Gastrocnemius medialis (tissue), 4 donors: ENCODE measurements around the gene RPS6KB2. TPM values are rescaled to one million over a fixed set of nuclear protein-coding genes. Genes with fewer than 3 reads are reported as not detected.

Experiments
- ATAC-seq, 2 donors: fragments of 150-250 bp; one replicate each; pipeline ENCODE4 v1.9.1; 2016
- DNase-seq, 2 donors: peaks; one replicate each; pipeline ENCODE4 v3.0.0-alpha.2; 2019
- H3K27ac ChIP-seq, 4 donors: fragments of 200-600 bp; sonication (generic); 1 replicate in 1 of 4; 2 replicates in 3 of 4; pipeline ENCODE4 v1.5.1; 2016 to 2018; ENCODE audit warnings: mild to moderate bottlenecking in 2 of 4, moderate library complexity in 1 of 4
- H3K27me3 ChIP-seq, 3 donors: fragments of 200-600 bp; sonication (generic) in 2 of 3; 1 replicate in 1 of 3; 2 replicates in 2 of 3; pipeline versions ENCODE4 v1.5.1 to v1.6.0; 2016 to 2019; ENCODE audit warnings: mild to moderate bottlenecking in 1 of 3, moderate library complexity in 1 of 3
- H3K36me3 ChIP-seq, 2 donors: fragments of 200-600 bp; sonication (generic) in 1 of 2; one replicate each; pipeline ENCODE4 v1.5.1; 2017 to 2018
- H3K4me1 ChIP-seq, 2 donors: fragments of 200-600 bp; sonication (generic) in 1 of 2; one replicate each; pipeline ENCODE4 v1.5.1; 2016 to 2017; ENCODE audit warnings: mild to moderate bottlenecking in 2 of 2
- H3K4me3 ChIP-seq, 4 donors: fragments of 200-600 bp; sonication (generic) in 3 of 4; 1 replicate in 1 of 4; 2 replicates in 3 of 4; pipeline ENCODE4 v1.5.1; 2016 to 2019; ENCODE audit warnings: mild to moderate bottlenecking in 2 of 4
- H3K9me3 ChIP-seq, 3 donors: fragments of 200-600 bp; sonication (generic) in 2 of 3; 1 replicate in 1 of 3; 2 replicates in 2 of 3; pipeline ENCODE4 v1.5.1; 2016 to 2019
- POLR2A ChIP-seq, 2 donors: fragments of 450-650 bp; IDR thresholded peaks; one replicate each; pipeline ENCODE4 v1.6.1; 2017; ENCODE audit warnings: antibody characterized with exemption in 2 of 2, mild to moderate bottlenecking in 2 of 2, moderate library complexity in 2 of 2
- in situ Hi-C, 4 donors: fragments of 200-750 bp; cut with MboI; loops; one replicate each; pipeline versions ENCODE4 v1.15.0 to v1.8.0; 2017; ENCODE audit warnings: low sequenced_read_pairs in 4 of 4
- intact Hi-C: fragments of 100-400 bp; cut with DNase I; formaldehyde crosslinking; loops from one replicate; pipeline ENCODE4 v1.15.1; 2023; ENCODE audit warnings: low total_unique reads
- total RNA-seq, 4 donors: library from RNA; depleted of rRNA; stranded (reverse); fragments of >200 nt; gene quantifications; one replicate each; pipeline versions ENCODE4 v1.1.0 to v1.2.3, GENCODE V29; 2016
- TF ChIP-seq, protein P1 (sequence below), 5 experiments: fragments of 450-650 bp in 3 of 5; fragments of 200-600 bp in 2 of 5; sonication (generic) in 2 of 5; IDR thresholded peaks in 4 of 5; conservative IDR thresholded peaks in 1 of 5; 1 replicate in 4 of 5; 2 replicates in 1 of 5; pipeline ENCODE4 v1.5.1; 2016 to 2019; ENCODE audit warnings: antibody characterized with exemption in 5 of 5, mild to moderate bottlenecking in 3 of 5, moderate library complexity in 3 of 5

RPS6KB2 gene
- total RNA-seq, 4 donors from 2014 or later, result 38.0 to 74.1 (median 39.4) TPM

DNA sequence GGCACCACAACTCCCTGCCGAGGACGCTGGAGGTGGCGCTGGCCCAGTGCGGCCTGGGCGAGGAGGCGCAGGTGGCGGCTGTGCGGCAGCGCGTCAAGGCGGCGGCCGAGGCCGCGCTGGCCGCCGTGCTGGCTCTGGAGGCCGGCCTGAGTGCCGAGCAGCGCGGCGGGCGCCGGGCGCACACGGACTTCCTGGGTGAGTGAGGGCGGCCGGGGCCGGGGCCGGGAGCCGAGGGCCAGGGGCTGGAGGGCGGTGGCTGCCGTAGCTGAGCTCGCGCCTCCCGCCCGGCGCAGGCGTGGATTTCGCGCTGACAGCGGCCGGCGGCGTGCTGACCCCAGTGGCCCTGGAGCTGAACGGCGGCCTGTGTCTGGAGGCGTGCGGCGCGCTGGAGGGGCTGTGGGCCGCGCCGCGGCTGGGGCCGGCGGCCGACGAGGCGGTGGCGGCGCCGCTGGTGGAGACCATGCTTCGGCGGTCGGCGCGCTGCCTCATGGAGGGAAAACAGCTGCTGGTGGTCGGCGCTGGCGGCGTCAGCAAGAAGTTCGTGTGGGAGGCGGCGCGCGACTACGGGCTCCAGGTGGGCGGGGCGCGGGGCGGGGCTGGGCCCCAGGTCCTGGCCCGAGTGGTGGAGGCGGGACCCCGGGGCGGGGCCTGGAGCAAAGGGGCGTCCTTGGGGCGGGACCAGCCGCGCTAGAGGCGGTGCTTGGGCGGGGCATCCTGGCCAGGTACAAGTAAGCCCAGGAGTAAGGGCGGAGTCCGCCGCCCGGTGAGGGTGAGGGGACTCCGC, 7.5 kb upstream of the RPS6KB2 start:
- DNase-seq, result peak; percentile 93 to 95
- Histone ChIP-seq H3K27ac (peak overlapping the region; percentile 78 to 97 (median 87)), H3K4me1 (peaks cover 45 to 50% of the 10 kb centered on the region in 2 donors), H3K27me3 (no peaks in the 10 kb centered on the region), H3K36me3 (no peaks in the 10 kb centered on the region), H3K9me3 (no peaks in the 10 kb centered on the region), H3K4me3 (peak overlapping the region; percentile 21 to 77 (median 54))
- peak; percentile 67 to 82 for ATAC-seq
- in situ Hi-C loops, result no loop called here
- peak; percentile 86 to 90 for TF ChIP-seq POLR2A (IDR thresholded peaks at IDR 0.05)
- TF ChIP-seq, protein P1, sequence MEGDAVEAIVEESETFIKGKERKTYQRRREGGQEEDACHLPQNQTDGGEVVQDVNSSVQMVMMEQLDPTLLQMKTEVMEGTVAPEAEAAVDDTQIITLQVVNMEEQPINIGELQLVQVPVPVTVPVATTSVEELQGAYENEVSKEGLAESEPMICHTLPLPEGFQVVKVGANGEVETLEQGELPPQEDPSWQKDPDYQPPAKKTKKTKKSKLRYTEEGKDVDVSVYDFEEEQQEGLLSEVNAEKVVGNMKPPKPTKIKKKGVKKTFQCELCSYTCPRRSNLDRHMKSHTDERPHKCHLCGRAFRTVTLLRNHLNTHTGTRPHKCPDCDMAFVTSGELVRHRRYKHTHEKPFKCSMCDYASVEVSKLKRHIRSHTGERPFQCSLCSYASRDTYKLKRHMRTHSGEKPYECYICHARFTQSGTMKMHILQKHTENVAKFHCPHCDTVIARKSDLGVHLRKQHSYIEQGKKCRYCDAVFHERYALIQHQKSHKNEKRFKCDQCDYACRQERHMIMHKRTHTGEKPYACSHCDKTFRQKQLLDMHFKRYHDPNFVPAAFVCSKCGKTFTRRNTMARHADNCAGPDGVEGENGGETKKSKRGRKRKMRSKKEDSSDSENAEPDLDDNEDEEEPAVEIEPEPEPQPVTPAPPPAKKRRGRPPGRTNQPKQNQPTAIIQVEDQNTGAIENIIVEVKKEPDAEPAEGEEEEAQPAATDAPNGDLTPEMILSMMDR (IDR thresholded peaks at IDR 0.05 in 4 of 5, conservative IDR thresholded peaks at IDR 0.05 in 1 of 5), result peak in 2 of 5 experiments; percentile 13 to 28
- intact Hi-C loops, result loop anchor here (1.0 to 10.0 kb wide), 3 partner anchors 19 to 1366 kb away; partner anchors contain the start of genes GSTP1 and SF3B2

DNA sequence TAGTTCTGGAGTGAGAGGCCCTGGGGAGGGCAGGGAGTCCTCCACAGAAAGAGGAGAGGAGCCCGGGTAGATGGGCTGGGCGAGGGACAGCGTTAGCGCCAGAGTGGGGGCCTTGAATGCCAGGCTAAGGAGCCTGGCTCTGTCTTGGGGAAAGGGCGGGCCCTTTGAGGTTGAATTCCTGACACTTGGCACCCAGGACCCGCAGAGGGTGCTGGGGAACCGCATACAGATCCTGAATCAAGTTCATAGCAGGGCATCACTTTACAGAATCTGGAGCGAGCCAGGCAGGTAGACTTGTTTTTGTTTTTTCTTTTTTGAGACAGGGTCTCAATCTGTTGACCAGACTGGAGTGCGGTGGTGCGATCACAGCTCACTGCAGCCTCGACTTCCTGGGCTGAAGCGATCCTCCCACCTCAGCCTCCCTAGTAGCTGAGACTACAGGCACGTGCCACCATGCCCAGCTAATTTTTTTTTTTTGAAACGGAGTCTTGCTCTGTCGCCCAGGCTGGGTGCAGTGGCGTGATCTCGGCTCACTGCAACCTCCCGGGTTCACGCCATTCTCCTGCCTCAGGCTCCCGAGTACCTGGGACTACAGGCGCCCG, 6.8 kb upstream of the RPS6KB2 start:
- intact Hi-C loops (loop anchor here (1.0 to 10.0 kb wide), 3 partner anchors 19 to 1367 kb away; partner anchors contain the start of genes GSTP1 and SF3B2), in situ Hi-C loops (no loop called here)
- Histone ChIP-seq H3K9me3 (no peaks in the 10 kb centered on the region), H3K4me1 (peaks cover 38 to 43% of the 10 kb centered on the region in 2 donors), H3K4me3 (peak overlapping the region in 3 of 4 donors; percentile 21 to 77 (median 59)), H3K27me3 (no peaks in the 10 kb centered on the region), H3K36me3 (no peaks in the 10 kb centered on the region), H3K27ac (peak overlapping the region; percentile 78 to 97 (median 87))
- TF ChIP-seq, protein P1 (IDR thresholded peaks at IDR 0.05 in 4 of 5, conservative IDR thresholded peaks at IDR 0.05 in 1 of 5), result no peak
- no peak for TF ChIP-seq POLR2A (IDR thresholded peaks at IDR 0.05)
- DNase-seq (no peak), ATAC-seq (no peak)

DNA sequence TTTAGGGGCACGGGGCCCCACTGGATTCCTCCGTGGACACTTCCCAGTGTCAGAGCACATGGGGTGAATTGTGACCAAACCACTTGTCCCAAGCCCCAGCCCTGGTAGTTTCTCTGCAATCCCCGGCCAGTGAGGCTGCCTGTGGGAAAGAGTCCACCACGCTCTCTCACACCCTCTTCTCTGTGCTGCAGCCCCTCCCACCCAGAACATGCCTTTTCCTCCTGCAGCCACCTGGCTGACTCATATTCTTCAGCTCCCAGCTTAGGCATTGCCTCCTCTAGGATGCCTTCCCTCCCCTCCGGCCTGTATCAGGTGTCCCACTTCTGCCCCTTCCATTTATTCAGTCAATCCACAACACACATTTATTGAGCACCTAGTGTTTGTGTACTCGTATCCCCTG, 5.4 kb upstream of the RPS6KB2 start:
- Histone ChIP-seq H3K4me3 (no peak overlapping the region), H3K27ac (peak overlapping the region in 1 of 4 donors; percentile 38), H3K9me3 (no peaks in the 10 kb centered on the region), H3K36me3 (no peaks in the 10 kb centered on the region), H3K4me1 (peaks cover 31 to 36% of the 10 kb centered on the region in 2 donors), H3K27me3 (no peaks in the 10 kb centered on the region)
- no peak for ATAC-seq
- in situ Hi-C loops (no loop called here), intact Hi-C loops (loop anchor here (10.0 kb wide), 2 partner anchors 162 to 1368 kb away; partner anchors contain the start of genes GSTP1 and SF3B2)
- no peak for DNase-seq
- TF ChIP-seq, protein P1 (IDR thresholded peaks at IDR 0.05 in 4 of 5, conservative IDR thresholded peaks at IDR 0.05 in 1 of 5), result no peak
- no peak for TF ChIP-seq POLR2A (IDR thresholded peaks at IDR 0.05)

DNA sequence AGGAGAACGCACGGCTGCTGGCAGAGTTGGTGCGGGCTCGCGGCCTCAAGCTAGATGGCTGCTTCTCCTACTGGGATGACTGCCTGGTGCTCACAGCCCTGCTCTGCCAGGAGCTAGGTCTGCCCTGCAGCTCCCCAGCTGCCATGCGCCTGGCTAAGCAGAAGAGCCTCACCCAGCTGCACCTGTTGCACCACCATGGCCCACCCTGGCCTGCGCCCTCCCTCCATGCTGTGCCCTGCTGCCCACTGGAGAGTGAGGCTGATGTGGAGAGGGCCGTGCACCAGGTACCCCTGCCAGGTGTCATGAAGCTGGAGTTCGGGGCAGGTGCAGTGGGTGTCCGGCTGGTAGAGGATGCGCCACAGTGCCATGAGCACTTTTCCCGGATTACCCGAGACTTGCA, 4.8 kb upstream of the RPS6KB2 start:
- TF ChIP-seq, protein P1 (IDR thresholded peaks at IDR 0.05 in 4 of 5, conservative IDR thresholded peaks at IDR 0.05 in 1 of 5), result no peak
- TF ChIP-seq POLR2A (IDR thresholded peaks at IDR 0.05), result no peak
- H3K27me3 ChIP-seq, result no peaks in the 10 kb centered on the region
- intact Hi-C loops, result loop anchor here (10.0 kb wide), 2 partner anchors 161 to 1369 kb away; partner anchors contain the start of genes GSTP1 and SF3B2
- H3K4me1 ChIP-seq, result peaks cover 27 to 30% of the 10 kb centered on the region in 2 donors
- in situ Hi-C loops, result no loop called here
- H3K4me3 ChIP-seq, result no peak overlapping the region
- H3K36me3 ChIP-seq, result no peaks in the 10 kb centered on the region
- ATAC-seq, result no peak
- DNase-seq, result no peak
- no peaks in the 10 kb centered on the region for H3K9me3 ChIP-seq
- no peak overlapping the region for H3K27ac ChIP-seq
